Hematopoietic multipotent progenitor cell treated with erythropoietin and hydrocortisone succinate and interleukin-3 and kit ligand, for 17 days (in vitro differentiated cells): ENCODE data around the gene FRAT1.

Experiments used
- DNase-seq: peaks from one replicate; pipeline ENCODE4 v3.0.0-alpha.2; 2015; ENCODE audit warnings: low spot score

FRAT1 gene

GRCh38 chr10:97365761-97366351 lies 46.8 kb downstream of the FRAT1 start:
- DNase-seq, result no peak

DNA sequence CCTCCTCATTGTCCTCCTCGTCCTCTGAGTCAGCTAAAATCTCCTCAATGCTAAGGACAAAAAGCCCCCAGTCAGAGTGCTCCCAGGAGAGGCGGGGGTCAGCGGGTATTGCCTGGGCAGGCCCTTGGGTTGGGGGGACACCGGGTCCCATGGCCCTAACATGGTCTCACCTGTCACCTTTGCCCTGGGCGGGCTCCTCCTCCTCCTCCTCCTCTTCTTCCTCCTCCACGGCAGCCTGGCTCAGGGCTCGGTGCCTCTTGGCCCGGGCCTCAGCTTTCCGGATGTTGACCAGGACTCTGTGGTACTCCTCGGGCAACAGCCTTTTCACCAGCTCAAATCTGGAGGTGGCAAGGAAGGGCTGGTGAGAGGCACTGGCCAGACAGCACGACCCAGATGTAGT lies 47.5 kb downstream of the FRAT1 start:
- DNase-seq, result no peak

GRCh38 chr10:97367126-97367649 lies 48.1 kb downstream of the FRAT1 start:
- DNase-seq, result no peak
